NCI-H187 treated with DMSO at 0.1 percent for 48 hours (cell line): ENCODE measurements around the gene TPGS2.
"Not testable (repeated sequence)": the region's sequence is repeated elsewhere in the genome, so short reads cannot be mapped to it uniquely, and the experiment has no call there.

Source experiments
- DNase-seq: peaks from one replicate; lab custom pipeline; 2025; lab: John Stamatoyannopoulos, UW

TPGS2 gene

DNA sequence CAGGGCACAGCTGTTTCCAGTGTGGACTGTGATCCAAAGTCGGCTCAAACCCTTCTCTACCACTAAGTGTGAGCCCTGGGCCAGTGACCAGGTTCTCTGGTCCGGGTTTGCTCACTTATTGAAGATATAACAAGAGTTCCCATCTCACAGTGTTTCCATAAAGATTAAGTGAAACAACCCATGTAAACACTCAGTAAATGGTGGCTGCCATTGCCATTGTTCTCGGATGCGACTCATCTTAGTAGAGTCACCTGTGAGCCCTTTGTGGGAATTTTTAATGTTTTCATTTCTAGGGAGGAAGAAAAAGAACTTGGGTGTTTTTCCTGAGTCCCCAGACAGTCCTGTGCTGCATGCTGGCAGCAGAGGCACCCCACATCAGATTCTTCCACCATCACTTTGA lies 53.4 kb downstream of the TPGS2 start:
- no peak for DNase-seq

DNA sequence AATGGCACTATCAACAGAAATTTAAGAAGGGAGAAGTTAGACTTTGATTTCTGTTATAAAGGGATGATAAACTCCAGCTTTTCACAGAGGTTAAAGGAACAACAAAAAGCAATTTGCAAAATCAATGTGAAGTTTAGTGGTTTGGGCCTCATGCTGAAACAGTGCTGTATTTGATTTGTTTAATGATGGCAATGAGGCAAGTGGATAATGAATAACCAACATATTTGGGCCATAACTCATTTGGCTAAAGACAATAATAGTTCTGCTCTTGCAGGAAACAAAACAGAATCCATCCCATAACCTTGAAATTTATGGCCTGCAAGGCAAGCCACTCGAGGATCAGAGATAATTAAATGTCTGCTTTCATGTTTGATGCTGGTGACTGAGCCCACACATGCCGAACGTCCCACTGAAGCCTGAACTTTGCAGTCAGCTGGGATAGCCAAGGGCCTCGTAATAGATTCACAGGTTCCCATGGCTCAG lies 56.5 kb downstream of the TPGS2 start:
- DNase-seq: no peak

DNA sequence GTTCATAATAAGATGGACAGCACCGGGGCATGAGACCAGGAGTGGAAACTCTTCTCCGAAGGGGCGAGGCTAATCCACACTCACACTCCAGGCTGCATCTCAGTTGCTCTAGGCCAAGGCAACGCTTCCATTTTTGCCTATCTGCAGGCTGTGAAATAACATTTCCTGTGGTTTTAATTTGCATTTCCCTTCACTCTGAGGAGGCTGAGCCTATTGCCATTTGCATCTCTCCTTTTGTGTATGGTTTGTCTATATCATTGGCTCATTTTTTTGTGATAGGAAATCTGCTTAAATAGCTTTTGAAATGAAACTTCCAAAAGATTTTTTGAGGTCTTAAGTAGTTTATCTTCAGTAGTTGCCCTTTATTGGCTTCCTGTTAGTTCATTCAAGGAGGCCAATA lies 57.6 kb downstream of the TPGS2 start:
- no peak for DNase-seq

DNA sequence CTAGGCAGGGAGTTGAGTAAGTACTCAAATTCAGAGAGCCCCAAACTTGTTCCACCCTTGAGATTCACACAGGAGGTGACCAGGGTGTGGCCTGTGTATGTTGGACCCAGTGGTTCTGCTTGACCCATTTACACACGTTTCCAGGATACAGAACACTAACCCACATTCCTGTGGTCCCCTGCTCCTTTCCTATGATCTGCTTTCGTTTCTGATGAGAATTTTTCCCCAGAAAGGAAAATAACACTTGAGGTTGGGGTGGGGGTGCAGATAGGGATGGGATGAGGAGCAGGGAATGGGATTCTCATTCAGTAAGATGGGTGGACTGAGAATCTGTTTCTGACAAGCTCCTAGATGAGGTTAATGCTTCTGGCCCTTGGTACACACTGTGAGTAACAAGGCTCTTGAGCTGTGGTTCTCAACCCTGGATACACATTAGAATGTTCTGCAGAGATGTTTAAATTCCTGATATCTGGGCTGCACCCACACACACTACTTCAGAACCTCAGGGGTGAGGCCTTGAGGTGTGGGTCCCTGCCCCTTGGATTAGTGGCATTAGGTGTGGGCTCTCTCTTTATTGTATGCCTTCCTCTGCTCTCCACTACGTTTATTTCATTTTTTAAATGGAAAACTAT lies 58.4 kb downstream of the TPGS2 start:
- no peak for DNase-seq

DNA sequence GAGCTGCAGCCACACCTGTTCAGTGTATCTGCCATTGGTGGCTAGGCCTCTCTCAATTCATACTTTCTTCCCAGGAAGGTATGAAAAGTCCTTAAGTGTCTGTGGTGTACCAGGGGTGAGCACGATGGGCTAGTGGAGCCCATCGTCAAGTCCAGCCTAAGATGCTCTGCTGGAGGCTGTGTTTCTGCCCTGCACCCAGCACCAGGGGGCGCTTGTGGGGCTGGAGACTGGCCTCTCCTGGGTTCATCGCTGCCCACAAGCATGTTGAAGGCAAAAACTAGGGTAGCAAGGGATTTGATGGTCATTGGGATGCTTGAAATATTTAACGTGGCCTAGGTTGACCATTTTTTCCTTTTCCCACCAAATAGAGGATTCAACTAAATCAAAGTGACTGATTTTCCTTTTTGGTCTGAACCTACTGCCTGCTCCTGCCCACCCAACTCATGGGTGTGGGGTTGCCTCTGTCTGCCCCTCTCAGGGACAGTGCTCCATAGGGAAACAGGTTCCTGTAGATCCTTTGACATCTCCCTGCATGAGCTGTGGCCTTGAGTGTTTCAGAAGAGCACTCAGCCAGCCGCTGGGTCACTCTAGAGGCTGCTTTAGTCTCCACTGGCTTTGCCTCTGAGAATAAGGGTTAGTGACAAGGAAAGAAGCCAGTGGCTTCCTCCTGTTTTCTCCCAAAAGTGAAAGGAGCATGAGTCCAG lies 59.0 kb downstream of the TPGS2 start:
- DNase-seq: no peak

DNA sequence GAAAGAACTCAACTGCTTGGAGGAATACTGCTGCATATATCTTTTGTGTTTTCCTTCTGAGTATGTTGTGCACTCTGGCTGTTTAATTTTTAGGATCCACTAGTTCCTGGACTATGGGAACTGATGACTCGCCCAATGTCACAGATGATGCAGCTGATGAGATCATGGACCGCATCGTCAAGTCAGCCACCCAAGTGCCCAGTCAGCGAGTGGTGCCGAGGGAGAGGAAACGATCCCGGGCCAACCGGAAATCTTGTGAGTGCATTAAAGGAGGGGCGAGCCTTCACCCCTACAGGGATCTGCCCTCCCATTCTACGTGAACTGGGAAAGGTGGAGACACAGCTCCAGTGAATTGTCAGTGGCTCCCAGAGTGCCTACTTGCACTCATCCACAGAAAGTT lies 59.6 kb downstream of the TPGS2 start:
- DNase-seq: no peak

DNA sequence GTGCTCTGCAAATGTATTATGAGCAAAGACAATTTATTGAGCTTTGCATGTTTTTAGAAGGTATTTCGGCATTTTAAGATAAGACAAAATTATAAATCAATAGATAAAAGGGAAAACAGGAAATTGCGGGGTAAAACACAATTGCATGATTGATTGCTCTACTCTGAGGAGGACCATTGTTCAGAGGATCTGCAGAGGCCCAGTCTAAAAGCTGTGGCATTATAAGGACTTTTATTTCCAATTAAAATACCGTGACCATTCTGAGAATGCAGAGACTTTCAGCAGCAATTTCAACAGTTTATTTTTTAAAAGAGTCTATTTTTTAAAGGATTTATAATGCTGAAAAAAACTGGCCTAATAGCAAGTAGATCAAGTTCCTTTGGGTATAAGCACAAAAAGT lies 62.0 kb downstream of the TPGS2 start:
- no peak for DNase-seq

DNA sequence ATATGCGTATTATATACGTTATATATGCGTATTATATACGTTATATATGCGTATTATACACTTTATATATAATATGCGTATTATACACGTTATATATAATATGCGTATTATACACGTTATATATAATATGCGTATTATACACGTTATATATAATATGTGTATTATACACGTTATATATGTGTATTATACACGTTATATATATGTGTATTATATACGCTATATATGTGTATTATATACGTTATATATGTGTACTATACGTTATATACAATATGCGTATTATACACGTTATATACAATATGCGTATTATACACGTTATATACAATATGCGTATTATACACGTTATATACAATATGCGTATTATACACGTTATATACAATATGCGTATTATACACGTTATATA lies 65.8 kb downstream of the TPGS2 start:
- DNase-seq: not testable (repeated sequence)

DNA sequence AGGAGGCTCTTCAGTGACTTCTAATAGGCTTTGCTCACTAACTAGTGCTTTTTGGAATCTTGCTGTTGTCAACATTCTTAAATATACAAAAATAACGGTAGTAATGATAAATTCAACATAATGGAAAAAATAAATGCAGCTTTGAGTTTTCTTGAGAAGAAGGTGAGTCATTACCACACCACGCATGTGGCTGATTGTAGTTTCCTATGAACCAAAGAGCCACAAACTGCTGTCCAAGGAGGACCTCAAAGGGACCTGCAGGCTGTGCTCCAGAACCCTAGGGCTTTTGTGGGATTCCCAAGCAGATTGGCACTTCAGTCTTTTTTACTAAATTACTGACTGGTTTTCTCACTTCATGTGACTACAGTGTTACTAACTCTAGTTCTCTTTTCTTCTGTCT lies 66.7 kb downstream of the TPGS2 start:
- DNase-seq: no peak

DNA sequence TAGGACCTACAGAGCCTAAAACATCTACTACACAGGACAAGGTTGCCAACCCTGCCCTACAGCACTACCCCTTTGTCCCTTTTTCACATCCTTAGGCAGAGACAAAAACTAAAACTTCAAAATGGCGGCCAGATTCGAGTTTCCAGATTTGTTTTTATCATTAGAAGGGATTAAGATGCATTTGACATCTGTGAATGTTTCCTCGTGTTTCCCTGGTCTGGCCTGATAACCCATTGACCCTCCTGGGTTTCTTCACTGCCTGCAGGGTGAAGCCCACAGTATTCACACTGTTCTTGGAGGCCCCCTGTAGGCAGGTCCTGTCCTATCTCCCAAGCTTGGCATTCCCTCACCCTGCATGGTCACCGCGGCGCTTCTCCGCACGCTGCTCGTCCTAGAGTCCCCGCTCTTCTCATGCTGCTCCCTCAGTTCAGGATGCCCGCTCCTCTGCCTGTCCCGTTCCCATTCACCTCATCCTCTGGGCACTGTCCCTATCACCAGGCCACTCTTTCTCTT lies 67.6 kb downstream of the TPGS2 start:
- no peak for DNase-seq

DNA sequence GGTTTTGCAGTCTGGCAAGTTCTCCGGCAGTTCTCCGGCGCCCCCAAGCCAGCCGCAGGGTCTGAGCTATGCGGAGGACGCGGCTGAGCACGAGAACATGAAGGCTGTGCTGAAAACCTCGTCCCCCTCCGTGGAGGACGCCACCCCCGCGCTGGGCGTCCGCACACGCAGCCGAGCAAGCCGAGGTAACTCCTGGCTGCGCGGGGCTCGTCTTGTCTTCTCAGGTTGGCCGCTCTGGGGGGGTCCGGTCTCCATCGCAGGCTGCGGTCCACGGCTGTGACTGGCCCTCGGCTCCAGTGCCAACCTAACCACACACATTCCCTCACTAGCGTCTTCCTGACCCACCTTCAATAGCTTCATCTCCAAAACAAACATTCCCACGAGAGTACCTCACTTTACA lies 68.2 kb downstream of the TPGS2 start:
- no peak for DNase-seq

DNA sequence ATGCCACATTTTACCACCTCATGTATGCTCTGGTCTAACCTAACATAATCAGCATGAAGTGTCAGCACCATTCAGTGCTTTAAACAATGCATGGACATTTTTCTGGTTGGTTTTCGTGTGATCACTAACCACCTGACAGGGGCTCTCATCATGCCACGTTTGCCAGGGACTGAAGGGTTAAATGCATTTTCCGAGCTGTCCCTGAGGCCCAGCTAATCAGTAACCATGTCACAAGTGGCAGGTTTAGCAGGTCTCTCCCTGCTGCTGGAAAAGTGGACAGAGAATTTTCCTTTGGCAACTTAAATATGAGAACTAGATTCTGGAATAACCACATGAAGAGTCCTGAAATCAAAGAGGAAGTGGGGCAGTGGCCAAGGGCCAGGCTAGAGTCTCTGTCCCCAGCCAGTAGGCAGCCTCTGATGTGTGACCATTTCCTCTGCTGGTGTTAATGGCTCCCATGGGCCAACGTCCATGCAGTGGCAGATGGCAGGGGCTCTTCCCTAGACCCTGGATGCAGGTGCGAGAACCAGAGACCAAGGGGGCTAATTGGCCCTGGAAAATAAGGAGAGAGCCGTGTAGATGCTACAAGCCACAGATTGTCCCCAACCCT lies 69.5 kb downstream of the TPGS2 start:
- DNase-seq: no peak

DNA sequence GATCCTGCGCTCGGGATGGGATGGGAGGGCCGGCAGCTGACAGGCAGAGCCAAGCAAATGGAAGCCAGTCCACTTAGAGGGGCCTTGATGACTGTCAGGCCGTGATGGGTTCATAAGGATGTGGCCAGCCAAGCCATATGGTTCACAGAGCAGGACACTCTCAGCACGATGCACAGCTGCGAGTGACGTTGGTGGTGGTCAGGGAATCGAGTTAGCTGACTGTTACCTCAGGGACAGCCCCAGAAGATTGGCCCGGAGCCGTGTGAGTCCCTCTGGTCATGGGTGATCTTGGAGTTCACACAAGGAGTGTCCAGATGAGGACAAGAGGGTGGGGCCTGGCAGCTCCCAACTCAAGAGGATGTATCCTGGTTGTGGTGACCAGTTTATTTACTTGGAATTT lies 70.2 kb downstream of the TPGS2 start:
- no peak for DNase-seq

DNA sequence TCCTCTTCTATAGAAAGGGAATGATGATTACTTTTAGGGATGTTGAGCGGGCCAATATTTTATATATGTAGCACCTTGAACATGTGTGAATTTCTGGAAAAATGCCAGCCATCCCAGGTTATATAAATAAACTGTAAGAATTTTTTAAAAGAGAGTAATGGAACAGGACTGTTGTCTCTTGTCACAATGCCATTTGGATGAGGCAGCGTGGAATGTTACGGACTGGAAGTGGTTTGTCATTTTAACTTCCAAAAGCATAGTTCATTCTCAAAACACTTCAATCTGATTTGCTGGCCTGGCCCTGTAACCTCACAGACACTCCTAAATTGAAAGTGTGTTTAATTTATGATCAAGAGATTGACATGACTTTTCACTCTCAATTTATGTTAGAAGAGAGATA lies 70.8 kb downstream of the TPGS2 start:
- DNase-seq: no peak

DNA sequence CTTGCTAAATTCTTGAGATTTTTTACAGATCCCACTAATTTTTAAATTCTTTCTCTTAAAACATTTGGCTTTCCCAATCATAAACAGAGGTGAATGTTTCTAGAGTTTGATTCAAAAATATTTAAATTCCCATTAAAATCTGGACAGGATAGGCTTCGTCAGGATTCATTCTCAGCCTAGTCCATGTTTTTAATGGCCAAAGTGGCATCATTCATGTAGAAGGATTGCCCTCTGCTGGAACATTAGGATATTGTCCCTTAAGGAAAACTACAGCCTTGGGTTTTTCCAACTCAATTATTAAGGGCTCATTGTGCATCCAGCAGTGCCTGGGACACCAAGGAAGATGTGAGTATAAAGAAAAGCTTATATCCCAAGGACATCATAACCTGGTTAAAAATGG lies 71.7 kb downstream of the TPGS2 start:
- DNase-seq: no peak

DNA sequence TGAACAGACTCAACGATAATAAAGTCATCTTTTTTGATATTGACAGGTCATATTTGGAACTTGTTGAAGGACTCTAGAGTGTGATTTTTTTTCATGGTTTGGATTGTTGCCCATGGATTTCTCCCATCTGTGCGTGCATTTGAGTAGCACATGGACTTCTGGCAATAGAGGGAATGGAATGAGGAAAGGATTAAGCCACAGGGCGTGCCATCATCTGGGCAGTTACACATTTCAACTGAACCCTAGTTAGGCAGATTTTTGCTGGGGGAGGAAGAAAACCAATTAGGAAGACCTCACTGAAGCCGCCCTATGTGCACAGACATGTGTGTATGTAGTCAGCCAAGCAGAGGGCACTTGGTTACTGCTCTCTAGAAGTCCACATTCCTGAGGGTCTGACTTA lies 72.6 kb downstream of the TPGS2 start:
- no peak for DNase-seq

DNA sequence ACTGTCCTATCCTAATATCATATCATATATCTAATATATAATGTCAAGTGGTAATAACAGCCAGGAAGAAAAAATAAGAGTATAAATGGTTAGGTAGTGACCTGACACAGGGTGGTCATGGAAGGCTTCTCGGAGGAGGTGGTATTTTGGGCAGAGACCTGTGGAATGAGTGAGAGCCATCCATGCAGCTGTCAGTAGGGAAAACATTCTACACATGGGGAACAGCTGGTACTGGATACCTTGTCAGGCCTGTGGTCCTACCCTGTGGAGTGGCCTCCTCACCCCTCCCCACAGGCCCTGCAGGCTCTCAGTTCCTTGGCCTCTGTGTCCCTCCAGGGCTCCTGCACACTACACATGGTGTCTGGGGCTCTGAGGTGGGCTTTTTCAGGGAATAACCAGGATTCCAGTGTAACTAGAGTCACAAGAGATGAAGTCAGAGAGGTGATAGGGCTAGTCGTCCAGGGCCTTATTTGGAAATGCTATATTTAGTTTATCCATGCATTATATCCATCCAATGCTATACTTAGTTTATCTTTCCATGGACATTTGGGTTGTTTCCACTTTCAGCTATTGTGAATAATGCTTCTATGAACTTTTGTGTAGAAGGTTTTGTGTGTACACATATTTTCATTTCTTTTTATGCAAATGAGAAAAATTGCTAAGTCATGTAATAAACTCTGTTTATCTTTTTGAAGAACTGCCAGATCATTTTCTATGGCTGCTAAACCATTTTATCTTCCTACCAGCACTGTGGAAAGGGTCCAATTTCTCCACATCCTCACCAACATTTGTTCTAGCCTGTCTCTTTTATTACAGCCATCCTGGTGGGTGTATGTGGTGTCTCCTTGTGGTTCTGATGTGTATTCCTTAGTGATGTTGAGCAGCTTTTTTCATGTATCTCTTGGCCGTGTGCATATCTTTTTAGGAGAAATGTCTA lies 75.6 kb downstream of the TPGS2 start:
- no peak for DNase-seq

DNA sequence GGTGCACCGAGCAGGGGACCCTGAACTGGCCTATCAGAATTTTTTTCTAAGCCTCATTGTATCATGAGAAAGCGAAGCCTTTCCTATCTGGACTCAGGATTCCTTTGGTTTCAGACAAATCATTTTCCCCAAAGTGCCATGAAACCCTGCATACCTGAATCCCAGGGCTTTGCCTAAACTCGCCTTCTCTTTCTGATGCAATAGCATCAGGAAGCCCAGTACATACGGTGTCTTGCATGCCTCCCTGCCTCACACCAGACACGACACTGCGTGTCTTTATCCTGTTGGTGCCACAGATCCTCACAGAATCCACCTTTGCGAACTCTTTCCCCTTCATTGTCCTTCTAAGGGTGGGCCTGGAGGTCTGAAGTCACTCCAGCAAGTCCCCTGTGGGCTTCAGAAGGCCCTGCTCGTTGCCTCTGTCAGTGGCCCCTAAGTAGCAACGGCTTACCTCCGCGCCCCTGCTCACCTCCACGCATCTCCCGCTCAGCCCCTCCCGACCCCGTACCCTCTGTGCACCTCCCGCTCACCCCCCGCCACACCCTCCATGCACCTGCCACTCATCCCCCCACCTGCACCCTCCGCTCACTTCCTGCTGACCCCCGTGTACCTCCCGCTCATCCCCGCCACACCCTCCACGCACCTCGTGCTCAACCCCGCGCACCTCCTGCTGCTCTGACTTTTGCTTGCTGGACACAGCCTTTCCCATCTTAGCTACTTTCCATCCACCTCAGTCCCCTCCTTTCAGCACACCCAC lies 83.4 kb downstream of the TPGS2 start:
- no peak for DNase-seq

DNA sequence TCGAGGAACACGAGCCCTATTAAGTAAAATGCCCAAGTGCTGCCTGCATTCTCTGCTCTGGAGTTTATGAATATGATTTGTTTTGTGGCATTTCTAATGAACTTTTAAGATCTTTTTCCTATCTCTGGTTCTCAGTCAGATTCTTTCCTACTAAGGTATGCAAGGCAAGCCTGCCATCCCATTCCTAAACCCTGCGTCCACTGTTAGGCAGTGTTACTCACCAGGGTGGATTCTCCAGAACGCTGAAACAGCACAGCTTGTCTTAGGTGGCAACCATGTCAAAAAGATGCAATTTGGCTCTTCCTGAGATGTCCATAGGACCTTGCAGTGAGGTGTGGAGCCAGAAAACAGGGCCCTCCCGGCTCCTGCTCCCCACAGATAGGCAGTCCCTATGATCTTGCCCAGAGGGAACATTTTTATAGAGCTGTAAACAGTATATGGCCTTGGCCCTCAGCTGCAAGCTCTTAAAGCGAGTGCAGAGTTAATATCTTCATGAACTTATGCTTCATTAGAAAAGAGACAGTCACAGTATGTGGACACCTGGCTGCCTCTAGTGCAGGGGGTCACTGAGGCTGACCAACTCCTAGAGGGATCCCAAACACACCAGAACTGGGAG lies 84.4 kb downstream of the TPGS2 start:
- no peak for DNase-seq
